WTC11 (cell line): ENCODE results near the gene HELLS. TPM values are rescaled to one million over a fixed set of nuclear protein-coding genes. Genes with fewer than 3 reads are reported as not detected.

Experiments
- ATAC-seq: fragments of 200-7000 bp; cut with Tn5 transposase; 2 replicates; pipeline ENCODE4 v1.10.0; 2021; ENCODE audit warnings: mild to moderate bottlenecking, moderate library complexity
- CTCF ChIA-PET: fragments of 300-600 bp; sonication (Branson Sonifier 250); formaldehyde crosslinking; loops from one replicate; lab custom pipeline; 2021; ENCODE audit warnings: antibody characterized with exemption; lab: Charles Lee
- POLR2A ChIA-PET: fragments of 350-600 bp; sonication (Branson Sonifier 250); formaldehyde crosslinking; loops from one replicate; lab custom pipeline; 2021; ENCODE audit warnings: antibody characterized with exemption; lab: Charles Lee
- DNase-seq: peaks from one replicate; pipeline ENCODE4 v3.0.0; 2021; ENCODE audit warnings: low spot score
- H3K27ac Mint-ChIP-seq: 2 replicates; pipeline ENCODE4 v1.8.0; 2021; ENCODE audit warnings: mixed read lengths
- H3K27me3 Mint-ChIP-seq: 2 replicates; pipeline ENCODE4 v1.8.0; 2021; ENCODE audit warnings: low read depth, mild to moderate bottlenecking, moderate library complexity, mixed read lengths
- H3K36me3 Mint-ChIP-seq: 2 replicates; pipeline ENCODE4 v1.8.0; 2021; ENCODE audit warnings: mixed read lengths
- H3K4me1 Mint-ChIP-seq: 2 replicates; pipeline ENCODE4 v1.8.0; 2022; ENCODE audit warnings: mixed read lengths
- H3K4me3 Mint-ChIP-seq: 2 replicates; pipeline ENCODE4 v1.8.0; 2021; ENCODE audit warnings: mild to moderate bottlenecking, moderate library complexity, mixed read lengths
- H3K9me3 Mint-ChIP-seq: 2 replicates; pipeline ENCODE4 v1.8.0; 2021; ENCODE audit warnings: mixed read lengths
- AFF4 ChIP-seq: sonication (generic); formaldehyde crosslinking; IDR thresholded peaks from 2 replicates; pipeline ENCODE4 v1.8.1; 2023; ENCODE audit warnings: mild to moderate bottlenecking, missing genetic modification reagents, borderline replicate concordance
- ATF2 ChIP-seq: sonication (generic); formaldehyde crosslinking; IDR thresholded peaks from 2 replicates; pipeline ENCODE4 v1.8.1; 2022; ENCODE audit warnings: low read depth, missing genetic modification reagents, borderline replicate concordance
- ATF3 ChIP-seq: sonication (generic); formaldehyde crosslinking; conservative IDR thresholded peaks from 2 replicates; pipeline ENCODE4 v1.8.1; 2022; ENCODE audit warnings: mild to moderate bottlenecking, missing genetic modification reagents
- CBFB ChIP-seq: sonication (generic); formaldehyde crosslinking; IDR thresholded peaks from 2 replicates; pipeline ENCODE4 v1.8.1; 2022; ENCODE audit warnings: mild to moderate bottlenecking, low read depth, missing genetic modification reagents
- CREM ChIP-seq: sonication (generic); formaldehyde crosslinking; IDR thresholded peaks from 2 replicates; pipeline ENCODE4 v1.8.1; 2022; ENCODE audit warnings: mild to moderate bottlenecking, missing genetic modification reagents, moderate library complexity
- EMX1 ChIP-seq: fragments of 250-450 bp; sonication (Bioruptor Pico); IDR thresholded peaks from 2 replicates; pipeline ENCODE4 v1.8.0; 2021; ENCODE audit warnings: mild to moderate bottlenecking
- ESRRA ChIP-seq: sonication (generic); formaldehyde crosslinking; IDR thresholded peaks from 2 replicates; pipeline ENCODE4 v1.8.1; 2022; ENCODE audit warnings: mild to moderate bottlenecking, missing genetic modification reagents, borderline replicate concordance
- FOXP4 ChIP-seq: sonication (generic); formaldehyde crosslinking; IDR thresholded peaks from 2 replicates; pipeline ENCODE4 v1.8.0; 2022; ENCODE audit warnings: mild to moderate bottlenecking, missing genetic modification reagents
- GRHL2 ChIP-seq: fragments of 250-450 bp; sonication (Bioruptor Pico); IDR thresholded peaks from 2 replicates; pipeline ENCODE4 v1.8.0; 2022; ENCODE audit warnings: mild to moderate bottlenecking, moderate library complexity; ENCODE audit not compliant: insufficient replicate concordance, severe bottlenecking
- GTF2I ChIP-seq: fragments of 250-450 bp; sonication (Bioruptor Pico); conservative IDR thresholded peaks from 2 replicates; pipeline ENCODE4 v1.4.0; 2021; ENCODE audit warnings: mild to moderate bottlenecking
- HMGXB4 ChIP-seq: sonication (generic); formaldehyde crosslinking; IDR thresholded peaks from 2 replicates; pipeline ENCODE4 v1.8.1; 2023; ENCODE audit warnings: mild to moderate bottlenecking, moderate library complexity, missing genetic modification reagents
- NR1H2 ChIP-seq: sonication (generic); formaldehyde crosslinking; IDR thresholded peaks from 2 replicates; pipeline ENCODE4 v1.9.0; 2021; ENCODE audit warnings: mild to moderate bottlenecking, moderate library complexity, missing genetic modification reagents
- PREB ChIP-seq: sonication (generic); formaldehyde crosslinking; IDR thresholded peaks from 2 replicates; pipeline ENCODE4 v1.8.1; 2022; ENCODE audit warnings: mild to moderate bottlenecking, missing genetic modification reagents, moderate library complexity, borderline replicate concordance
- RELA ChIP-seq: sonication (generic); formaldehyde crosslinking; IDR thresholded peaks from 2 replicates; pipeline ENCODE4 v1.8.1; 2022; ENCODE audit warnings: missing genetic modification reagents, mild to moderate bottlenecking, borderline replicate concordance
- SMAD4 ChIP-seq: sonication (generic); formaldehyde crosslinking; IDR thresholded peaks from 2 replicates; pipeline ENCODE4 v1.8.0; 2022; ENCODE audit warnings: mild to moderate bottlenecking, missing genetic modification reagents
- TP53 ChIP-seq: sonication (generic); formaldehyde crosslinking; IDR thresholded peaks from 2 replicates; pipeline ENCODE4 v1.8.1; 2023; ENCODE audit warnings: mild to moderate bottlenecking, missing genetic modification reagents
- USF2 ChIP-seq: sonication (generic); formaldehyde crosslinking; IDR thresholded peaks from 2 replicates; pipeline ENCODE4 v1.8.1; 2023; ENCODE audit warnings: mild to moderate bottlenecking, missing genetic modification reagents, moderate library complexity
- ZBTB43 ChIP-seq: sonication (generic); formaldehyde crosslinking; IDR thresholded peaks from 2 replicates; pipeline ENCODE4 v1.8.1; 2023; ENCODE audit warnings: mild to moderate bottlenecking, missing genetic modification reagents
- ZNF121 ChIP-seq: sonication (generic); formaldehyde crosslinking; IDR thresholded peaks from 2 replicates; pipeline ENCODE4 v1.8.0; 2023; ENCODE audit warnings: missing genetic modification reagents
- ZNF138 ChIP-seq: sonication (generic); formaldehyde crosslinking; conservative IDR thresholded peaks from 2 replicates; pipeline ENCODE4 v1.8.1; 2022; ENCODE audit warnings: mild to moderate bottlenecking, moderate library complexity, missing genetic modification reagents
- ZNF416 ChIP-seq: fragments of 250-450 bp; sonication (Bioruptor Pico); IDR thresholded peaks from 2 replicates; pipeline ENCODE4 v1.9.0; 2021; ENCODE audit warnings: mild to moderate bottlenecking, inconsistent platforms
- ZNF423 ChIP-seq: fragments of 250-450 bp; sonication (Bioruptor Pico); IDR thresholded peaks from 2 replicates; pipeline ENCODE4 v2.1.2; 2022; ENCODE audit warnings: mild to moderate bottlenecking, moderate library complexity
- total RNA-seq: library from RNA; stranded (reverse); gene quantifications from 3 replicates; pipeline ENCODE4 v1.2.3, GENCODE V29; 2021

HELLS gene
- total RNA-seq, 1 experiment from 2014 or later, result 419 TPM

GRCh38 chr10:94626476-94626875 is 80.9 kb downstream of the HELLS start:
- TF ChIP-seq AFF4 (CRISPR knock-in tag) (no peak), ESRRA (CRISPR knock-in tag) (no peak), ZNF121 (CRISPR knock-in tag) (no peak), CBFB (no peak), CREM (CRISPR knock-in tag) (no peak), NR1H2 (no peak), HMGXB4 (no peak), EMX1 (no peak), ATF3 (CRISPR knock-in tag) (no peak), ZNF138 (CRISPR knock-in tag) (no peak), ZNF423 (CRISPR knock-in tag) (no peak), ATF2 (CRISPR knock-in tag) (no peak), SMAD4 (CRISPR knock-in tag) (no peak), PREB (CRISPR knock-in tag) (no peak), GRHL2 (no peak), TP53 (CRISPR knock-in tag) (no peak)
- Mint-ChIP-seq H3K27ac (peak overlapping the region; percentile 8), H3K4me3 (no peak overlapping the region), H3K36me3 (peaks cover 21% of the 10 kb centered on the region), H3K9me3 (peaks cover 16% of the 10 kb centered on the region), H3K4me1 (peaks cover 45% of the 10 kb centered on the region), H3K27me3 (no peaks in the 10 kb centered on the region)
- peak; percentile 28 for ATAC-seq
- ChIA-PET POLR2A (no interaction called here), CTCF (interaction anchor here (1.0 kb wide), 1 partner anchor 617 kb away, joined by 3 read pairs; no protein-coding TSS in a partner anchor)
- DNase-seq, result no peak

- ATAC-seq (no peak), DNase-seq (no peak)
- Mint-ChIP-seq H3K4me3 (no peak overlapping the region), H3K27me3 (no peaks in the 10 kb centered on the region), H3K36me3 (peaks cover 25% of the 10 kb centered on the region), H3K9me3 (peaks cover 21% of the 10 kb centered on the region), H3K4me1 (peaks cover 36% of the 10 kb centered on the region), H3K27ac (no peak overlapping the region)
- ChIA-PET POLR2A (no interaction called here), CTCF (interaction anchor here (0.5 to 1.4 kb wide), 3 partner anchors 113 to 736 kb away, joined by 3 to 5 read pairs (median 3); no protein-coding TSS in a partner anchor)
- TF ChIP-seq ZNF416 (CRISPR knock-in tag) (no peak), ZBTB43 (CRISPR knock-in tag) (no peak), FOXP4 (CRISPR knock-in tag) (no peak), TP53 (CRISPR knock-in tag) (no peak), GTF2I (no peak), USF2 (CRISPR knock-in tag) (no peak), RELA (CRISPR knock-in tag) (no peak)
Observed at GRCh38 chr10:94627511-94627910, 81.9 kb downstream of the HELLS start.
